HG02970 (cell line): ENCODE results near the gene KREMEN1.

Source experiments
- ATAC-seq: cut with Tn5 transposase; IDR thresholded peaks from one replicate; pipeline ENCODE4 v1.9.1; 2021; ENCODE audit warnings: mild to moderate bottlenecking, moderate library complexity, moderate number of reproducible peaks; ENCODE audit not compliant: unreplicated experiment, low FRiP score

The KREMEN1 gene

GRCh38 chr22:29048822-29049654 is 23.8 kb upstream of the KREMEN1 start:
- no peak for ATAC-seq

DNA sequence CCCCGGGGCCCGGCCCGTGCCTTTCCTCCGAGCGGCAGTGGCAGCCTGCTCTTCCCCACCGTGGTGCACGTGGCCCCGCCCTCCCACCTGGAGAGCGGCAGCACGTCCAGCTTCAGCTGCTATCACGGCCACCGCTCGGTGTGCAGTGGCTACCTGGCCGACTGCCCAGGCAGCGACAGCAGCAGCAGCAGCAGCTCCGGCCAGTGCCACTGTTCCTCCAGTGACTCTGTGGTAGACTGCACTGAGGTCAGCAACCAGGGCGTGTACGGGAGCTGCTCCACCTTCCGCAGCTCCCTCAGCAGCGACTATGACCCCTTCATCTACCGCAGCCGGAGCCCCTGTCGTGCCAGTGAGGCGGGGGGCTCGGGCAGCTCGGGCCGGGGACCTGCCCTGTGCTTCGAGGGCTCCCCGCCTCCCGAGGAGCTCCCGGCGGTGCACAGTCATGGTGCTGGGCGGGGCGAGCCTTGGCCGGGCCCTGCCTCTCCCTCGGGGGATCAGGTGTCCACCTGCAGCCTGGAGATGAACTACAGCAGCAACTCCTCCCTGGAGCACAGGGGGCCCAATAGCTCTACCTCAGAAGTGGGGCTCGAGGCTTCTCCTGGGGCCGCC is 23.1 kb upstream of the KREMEN1 start:
- ATAC-seq, result no peak

- ATAC-seq, result no peak
Measured at GRCh38 chr22:29050457-29050856, 22.4 kb upstream of the KREMEN1 start.

- ATAC-seq, result no peak
Measured at GRCh38 chr22:29053048-29053702, 19.7 kb upstream of the KREMEN1 start.

DNA sequence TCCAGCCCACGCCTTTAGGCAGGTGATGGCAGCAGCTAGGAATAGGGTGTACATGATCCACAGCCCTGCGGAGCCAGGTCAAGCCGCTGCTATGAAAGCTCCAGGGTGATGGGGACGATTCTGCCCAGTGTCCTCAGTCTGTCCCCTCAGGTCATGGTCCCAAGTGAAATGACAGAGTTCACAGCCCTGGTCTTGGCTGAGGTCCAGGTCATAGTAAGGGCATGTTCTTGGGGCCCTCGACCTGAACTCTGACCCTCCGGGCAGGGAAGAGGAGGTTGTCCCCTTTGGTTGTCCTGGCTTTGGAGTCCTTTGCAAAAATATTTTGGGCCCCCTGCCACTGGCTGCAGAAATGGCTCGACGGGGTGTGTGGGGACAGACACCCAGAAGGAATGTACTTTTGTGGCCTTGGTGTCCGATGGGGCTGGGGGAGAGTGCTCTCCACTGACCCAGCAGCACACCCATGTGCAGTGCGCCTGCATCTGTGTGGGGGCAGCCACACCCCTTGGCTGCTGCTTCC is 18.5 kb upstream of the KREMEN1 start:
- ATAC-seq, result no peak

GRCh38 chr22:29055192-29055830 is 17.5 kb upstream of the KREMEN1 start:
- ATAC-seq, result no peak

DNA sequence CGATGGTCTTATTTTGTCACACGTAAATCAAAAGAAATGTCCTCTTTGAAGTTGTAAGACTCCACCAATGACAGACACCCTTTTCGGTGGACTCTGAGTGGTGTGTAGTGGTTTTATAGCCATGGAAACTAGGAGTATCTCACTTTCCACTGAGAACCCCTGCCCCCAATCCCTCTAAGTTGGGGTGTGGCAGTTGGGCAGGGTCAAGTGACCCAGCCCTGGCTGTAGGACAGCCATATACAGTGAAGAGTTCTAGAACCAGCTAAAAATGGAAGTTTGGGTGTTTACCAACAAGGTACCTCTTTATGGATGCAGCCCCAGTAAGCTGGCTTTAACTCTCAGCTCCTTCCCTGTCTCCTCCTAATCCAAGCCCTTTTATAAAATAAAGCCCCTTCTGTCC is 16.4 kb upstream of the KREMEN1 start:
- no peak for ATAC-seq

- ATAC-seq, result no peak
Measured at GRCh38 chr22:29060251-29060869, 12.5 kb upstream of the KREMEN1 start.

DNA sequence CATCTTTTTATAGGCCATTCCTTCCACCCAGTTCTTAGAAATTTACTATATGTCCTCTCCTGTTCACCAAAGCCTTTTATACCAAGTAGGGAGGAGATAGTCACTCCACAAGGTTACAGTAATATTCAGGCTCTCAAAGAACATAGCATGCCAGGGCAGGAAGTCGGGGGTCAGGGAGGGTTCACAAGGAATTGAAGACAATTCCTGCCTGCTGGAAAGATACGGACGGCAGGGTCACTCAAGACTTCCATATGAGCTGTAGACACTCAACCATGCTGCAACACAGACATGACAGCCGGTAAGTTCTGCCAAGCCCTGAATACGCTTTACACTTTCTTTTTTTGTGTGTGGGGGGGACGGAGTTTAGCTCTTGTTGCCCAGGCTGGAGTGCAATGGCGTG is 11.9 kb upstream of the KREMEN1 start:
- ATAC-seq, result no peak

- no peak for ATAC-seq
Measured at GRCh38 chr22:29061773-29062172, 11.1 kb upstream of the KREMEN1 start, which contains the start of gene C22orf31. Gene C22orf31, minus strand, starts transcription at chr22:29061831. Its CDS starts 39 bp downstream, at chr22:29061792.

- no peak for ATAC-seq
Measured at GRCh38 chr22:29062286-29062821, 10.5 kb upstream of the KREMEN1 start.

DNA sequence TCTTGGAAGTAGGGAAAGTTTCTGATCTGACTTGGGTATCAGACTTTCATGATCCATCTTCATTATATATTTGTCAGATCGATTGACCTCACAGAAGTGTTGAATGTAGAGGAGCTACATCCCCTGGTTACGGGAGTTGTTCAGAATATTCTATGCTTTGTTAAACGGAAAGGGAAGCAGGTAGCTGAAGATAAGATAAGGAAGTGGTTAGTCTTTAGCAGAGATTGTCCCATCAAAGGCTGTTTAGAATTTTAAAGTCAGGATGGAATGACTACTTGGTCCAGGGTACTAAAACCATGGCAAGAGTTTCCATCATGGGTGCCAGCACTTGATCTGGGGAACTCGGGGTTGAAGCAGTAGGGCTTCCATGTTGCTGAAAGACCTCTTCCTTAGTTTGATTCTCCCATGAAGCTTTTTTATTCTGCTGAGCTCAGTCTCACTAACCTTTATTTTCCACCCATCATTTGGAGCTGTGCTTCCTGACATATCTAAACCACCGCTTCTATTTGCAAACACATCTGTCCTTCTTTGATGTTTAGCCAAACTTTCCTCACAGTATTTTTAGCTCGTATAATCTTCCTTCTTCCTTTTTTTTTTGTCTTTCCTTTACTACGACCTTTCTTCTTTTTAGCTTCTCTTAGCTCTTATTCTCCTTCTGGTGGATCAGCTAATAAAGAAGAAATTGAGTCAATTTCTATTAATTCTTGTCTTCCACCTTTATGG is 7.2 kb upstream of the KREMEN1 start:
- no peak for ATAC-seq

GRCh38 chr22:29069463-29069862 is 3.4 kb upstream of the KREMEN1 start:
- ATAC-seq, result no peak

DNA sequence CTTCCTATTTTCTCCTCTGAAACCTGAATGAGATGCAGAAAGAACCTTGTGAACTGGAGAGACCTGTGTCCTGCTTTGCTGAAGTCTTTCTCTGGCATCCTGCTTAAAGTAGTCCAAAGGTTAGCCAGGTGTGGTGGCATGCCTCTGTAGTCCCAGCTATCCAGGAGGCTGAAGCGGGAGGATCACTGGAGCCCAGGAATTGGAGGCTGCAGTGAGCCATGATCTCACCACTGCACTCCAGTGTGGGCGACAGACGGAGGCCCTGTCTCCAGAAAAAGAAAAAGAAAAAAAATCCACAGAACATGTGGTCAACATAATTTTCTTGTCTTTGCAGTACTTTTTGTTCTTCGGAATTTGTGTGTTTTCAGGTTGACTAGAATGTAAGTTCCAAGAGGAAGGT is 2.3 kb upstream of the KREMEN1 start:
- no peak for ATAC-seq

DNA sequence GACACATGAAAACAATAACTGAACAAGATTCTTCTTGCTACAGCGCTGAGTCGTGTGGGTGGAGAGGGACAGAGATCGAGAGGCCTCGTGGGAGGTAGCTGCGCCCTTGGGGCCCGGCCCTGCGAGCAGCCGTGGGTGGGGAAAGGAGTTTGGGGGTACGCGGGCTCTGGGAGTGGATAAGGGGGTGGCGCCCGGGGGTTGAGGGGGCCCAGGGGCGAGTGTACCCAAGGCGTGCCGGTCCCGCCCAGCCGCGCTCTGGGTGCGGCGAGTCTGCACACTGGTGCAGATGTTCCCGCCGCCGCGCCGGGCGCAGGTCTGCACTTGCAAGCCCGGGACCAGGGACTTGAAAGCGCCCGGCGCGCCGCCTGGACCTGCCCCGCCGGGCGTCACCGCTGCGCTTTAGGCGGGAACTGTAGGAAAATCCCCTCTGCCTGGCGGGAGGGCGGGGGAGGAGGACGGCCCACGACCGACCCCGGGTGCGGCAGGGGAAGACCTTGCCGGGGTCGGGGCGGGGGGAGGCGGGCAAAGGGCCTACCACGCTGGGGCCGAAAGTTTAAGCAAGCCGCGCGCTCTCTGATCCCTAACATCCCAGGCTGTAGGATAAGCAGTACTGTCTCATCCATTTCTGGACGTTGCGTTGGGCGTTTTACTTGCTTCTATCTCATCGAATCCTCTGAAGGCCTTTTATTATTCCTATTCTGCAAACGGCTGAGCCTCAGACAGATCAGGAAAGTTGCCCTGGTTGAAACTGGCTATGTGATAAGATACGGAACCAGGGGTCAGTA is 1.4 kb upstream of the KREMEN1 start:
- ATAC-seq, result no peak

- ATAC-seq, result peak; percentile 70
Measured at GRCh38 chr22:29072193-29072978, 449 bp upstream of the KREMEN1 start.

GRCh38 chr22:29073618-29074275 is 912 bp downstream of the KREMEN1 start:
- no peak for ATAC-seq
